GM10248 (cell line): Measurements from ENCODE around the gene VRK1.
A peak's percentile ranks its signal among the peaks of the same experiment; 100 is the strongest.

Source experiments
- CTCF ChIA-PET: fragments of 300-600 bp; sonication (Branson Sonifier 250); formaldehyde crosslinking; extraction: SDS; loops from one replicate; lab custom pipeline; 2021; ENCODE audit warnings: antibody characterized with exemption; lab: Yijun Ruan, JAX
- POLR2A ChIA-PET: fragments of 350-650 bp; sonication (Branson Sonifier 250); formaldehyde crosslinking; extraction: SDS; loops from one replicate; lab custom pipeline; 2020; ENCODE audit warnings: antibody characterized with exemption; lab: Yijun Ruan, JAX
- DNase-seq: peaks from one replicate; pipeline ENCODE4 v3.0.0; 2012; ENCODE audit errors: extremely low spot score
- CTCF ChIP-seq: IDR thresholded peaks from 2 replicates; pipeline ENCODE4 v1.5.1; 2012; ENCODE audit warnings: mild to moderate bottlenecking, low read depth; ENCODE audit errors: extremely low read depth, missing control alignments, control extremely low read depth

Gene VRK1

GRCh38 chr14:96796851-96797581 lies at the start of gene VRK1:
TSS of gene VRK1 (plus strand) at chr14:96797382. CDS start at chr14:96833472, 36,090 bp downstream.
- peak; percentile 95 for DNase-seq
- POLR2A ChIA-PET, result no interaction called here
- CTCF ChIA-PET, result interaction anchor here (0.9 to 2.5 kb wide), 2 partner anchors 41 to 56 kb away, joined by 3 to 10 read pairs; no protein-coding TSS in a partner anchor
- no peak for TF ChIP-seq CTCF

- ChIA-PET POLR2A (interaction anchor here (0.6 kb wide), 1 partner anchor 293 kb away, joined by 3 read pairs; no protein-coding TSS in a partner anchor), CTCF (interaction anchor here (1.8 to 1.9 kb wide), 2 partner anchors 15 to 181 kb away, joined by 4 read pairs; no protein-coding TSS in a partner anchor)
Measured at GRCh38 chr14:96747608-96748007, 49.6 kb upstream of the VRK1 start.

GRCh38 chr14:96748362-96748761 lies 48.8 kb upstream of the VRK1 start:
- no peak for DNase-seq
- TF ChIP-seq CTCF, result no peak
- ChIA-PET CTCF (interaction anchor here (1.0 to 1.9 kb wide), 3 partner anchors 8 to 182 kb away, joined by 3 to 4 read pairs (median 4); no protein-coding TSS in a partner anchor), POLR2A (no interaction called here)

More at GRCh38 chr14:96747608-96748007, 49.6 kb upstream of the VRK1 start:
- no peak for DNase-seq
- TF ChIP-seq CTCF, result no peak

- CTCF ChIA-PET, result interaction anchor here (1.2 kb wide), 1 partner anchor 16 kb away, joined by 4 read pairs; no protein-coding TSS in a partner anchor
- POLR2A ChIA-PET, result no interaction called here
Measured at GRCh38 chr14:96751505-96751904, 45.7 kb upstream of the VRK1 start.

GRCh38 chr14:96752125-96752524 lies 45.1 kb upstream of the VRK1 start:
- ChIA-PET POLR2A (no interaction called here), CTCF (interaction anchor here (1.2 kb wide), 1 partner anchor 16 kb away, joined by 4 read pairs; no protein-coding TSS in a partner anchor)
- no peak for TF ChIP-seq CTCF

More at GRCh38 chr14:96751505-96751904, 45.7 kb upstream of the VRK1 start:
- no peak for DNase-seq
- no peak for TF ChIP-seq CTCF

GRCh38 chr14:96752594-96752993 lies 44.6 kb upstream of the VRK1 start:
- TF ChIP-seq CTCF, result no peak
- no peak for DNase-seq
- POLR2A ChIA-PET, result no interaction called here
- CTCF ChIA-PET, result interaction anchor here (1.2 kb wide), 1 partner anchor 17 kb away, joined by 4 read pairs; no protein-coding TSS in a partner anchor

More at GRCh38 chr14:96752125-96752524, 45.1 kb upstream of the VRK1 start:
- DNase-seq, result no peak
